ENCODE results near the gene ITGA2B.
"Not testable (repeated sequence)": the region's sequence is repeated elsewhere in the genome, so short reads cannot be mapped to it uniquely, and the experiment has no call there.

Gene ITGA2B

DNA sequence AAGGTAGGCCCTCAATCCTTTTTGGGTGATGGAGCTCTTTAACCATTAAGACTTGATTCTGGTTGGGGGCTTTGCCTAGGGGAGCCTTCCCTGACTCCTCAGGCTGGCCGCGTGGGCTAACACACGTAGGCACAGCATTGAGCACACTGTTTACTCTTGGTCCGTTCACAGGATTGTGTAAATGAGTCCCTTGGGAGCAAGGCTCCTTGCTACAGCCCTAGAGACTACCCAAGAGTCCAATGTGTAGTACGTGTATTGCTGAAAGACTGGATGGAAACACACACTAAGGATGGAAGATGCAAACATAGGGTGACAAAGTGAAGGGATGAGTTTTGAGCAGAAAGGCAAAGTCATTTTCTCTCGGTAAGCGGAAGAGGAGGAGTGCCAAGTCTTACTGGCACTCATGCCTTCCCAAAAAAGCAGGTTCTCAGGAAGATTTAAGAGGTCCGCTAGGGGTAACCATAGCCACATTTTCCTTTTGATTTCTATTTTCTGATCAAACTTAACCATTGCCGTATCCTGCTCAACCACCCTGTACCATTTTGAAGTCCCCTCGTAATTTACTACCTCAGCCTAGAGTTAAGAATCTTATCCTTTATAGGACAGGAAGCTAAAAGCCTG, 911 bp upstream of the ITGA2B start:
- DNase-seq, result no peak

DNA sequence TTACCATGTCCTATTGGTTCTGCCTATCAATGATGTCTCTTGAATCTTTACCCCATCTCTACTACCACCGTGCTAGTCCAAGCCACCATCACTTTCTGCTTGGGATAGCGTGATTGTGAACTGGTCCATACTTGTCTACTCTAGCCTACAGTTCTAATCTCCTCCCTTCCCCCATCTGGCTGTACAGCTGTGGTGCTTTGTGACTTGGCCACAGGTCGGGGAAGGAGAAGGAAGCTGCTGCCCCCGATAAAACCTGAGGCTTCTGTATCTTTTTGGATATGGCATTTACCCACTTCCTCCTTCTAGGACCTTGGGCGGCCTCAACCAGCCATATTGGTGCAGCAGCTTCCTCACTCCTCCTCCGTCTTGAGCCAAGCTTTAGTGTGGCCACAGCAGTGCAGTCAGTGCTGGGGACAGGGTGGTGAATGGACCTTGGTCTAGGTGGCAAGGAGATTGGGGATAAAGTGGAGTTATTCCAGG, 314 bp upstream of the ITGA2B start:
- no peak for DNase-seq

DNA sequence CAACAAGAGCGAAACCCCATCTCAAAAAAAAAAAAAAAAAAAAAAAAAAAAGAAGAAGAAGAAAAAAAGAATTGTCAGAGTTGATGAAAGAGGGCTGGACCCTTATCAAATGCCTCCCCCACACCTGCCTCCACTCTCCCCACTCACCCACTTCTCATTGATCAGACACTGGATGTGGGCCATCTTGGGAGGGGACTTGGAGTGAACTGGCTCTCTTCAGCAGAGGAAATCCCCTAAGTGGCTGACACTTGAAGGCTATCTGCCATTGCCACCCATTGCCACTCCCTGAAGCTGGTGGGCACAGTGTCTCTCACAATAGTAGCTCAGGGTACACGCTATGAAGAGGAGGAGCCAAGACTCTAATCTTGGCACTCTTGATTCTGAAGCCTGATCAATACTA, 1.6 kb downstream of the ITGA2B start:
- no peak for DNase-seq

DNA sequence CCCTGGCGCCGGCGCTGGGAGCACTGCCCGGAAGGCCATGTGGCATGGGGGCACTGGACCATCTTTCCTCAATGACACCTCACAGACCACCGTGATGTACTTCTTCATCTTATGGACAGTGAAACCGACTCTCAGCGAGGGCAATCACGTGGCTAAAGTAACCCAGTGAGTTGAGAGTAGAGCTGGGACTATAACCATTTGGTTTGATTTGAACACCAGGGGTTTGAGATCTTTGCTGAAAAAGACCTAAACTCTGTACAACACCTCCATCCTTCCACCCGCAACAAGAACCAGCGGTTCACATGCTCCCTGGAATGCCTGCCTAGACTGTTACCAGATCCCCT, 3.3 kb downstream of the ITGA2B start:
- DNase-seq, result no peak

DNA sequence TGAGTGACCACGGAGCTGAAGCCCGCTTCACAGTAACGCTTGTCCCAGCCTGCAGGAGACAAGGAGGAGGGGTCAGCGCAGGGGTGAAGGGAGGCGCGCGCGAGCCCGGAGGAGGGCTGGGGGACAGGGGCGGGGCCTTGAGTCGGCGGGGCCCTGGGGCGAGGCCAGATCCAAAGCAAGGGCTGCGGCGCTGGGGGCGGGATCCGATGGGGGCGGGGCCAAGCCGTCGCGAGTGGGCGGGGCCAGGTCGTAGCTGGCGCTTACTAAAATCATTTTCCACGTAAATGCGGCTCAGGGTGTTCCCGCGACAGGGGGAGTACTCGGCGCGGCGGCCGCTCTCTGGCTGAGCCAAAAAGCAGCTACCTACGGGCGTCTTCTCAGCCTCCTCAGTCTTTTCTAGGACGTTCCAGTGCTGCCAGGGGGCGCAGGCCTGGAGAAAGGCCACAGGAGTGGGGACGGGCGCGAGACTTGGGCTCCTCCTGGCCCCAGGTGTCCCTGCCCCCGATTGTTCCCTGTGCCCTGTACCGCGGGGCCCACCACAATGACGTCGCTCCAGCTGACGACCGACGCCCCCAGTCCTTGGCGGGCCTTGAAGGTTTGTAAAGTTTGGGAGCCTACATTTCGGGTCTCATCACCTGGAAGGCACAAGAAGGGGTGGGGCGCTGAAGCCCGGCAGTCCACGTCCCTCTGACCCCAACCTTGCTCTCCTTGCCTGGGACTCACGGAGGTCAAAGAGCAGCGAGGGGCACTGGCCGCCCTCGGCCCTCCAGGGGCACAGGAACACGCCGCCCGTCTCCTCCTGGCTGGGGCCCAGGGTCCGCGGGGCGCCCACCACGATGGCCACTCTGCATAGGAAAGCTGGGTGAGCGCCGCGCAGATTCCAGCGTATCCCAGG, 3.9 kb downstream of the ITGA2B start:
- peak; percentile 72 to 81 (median 78) for DNase-seq

DNA sequence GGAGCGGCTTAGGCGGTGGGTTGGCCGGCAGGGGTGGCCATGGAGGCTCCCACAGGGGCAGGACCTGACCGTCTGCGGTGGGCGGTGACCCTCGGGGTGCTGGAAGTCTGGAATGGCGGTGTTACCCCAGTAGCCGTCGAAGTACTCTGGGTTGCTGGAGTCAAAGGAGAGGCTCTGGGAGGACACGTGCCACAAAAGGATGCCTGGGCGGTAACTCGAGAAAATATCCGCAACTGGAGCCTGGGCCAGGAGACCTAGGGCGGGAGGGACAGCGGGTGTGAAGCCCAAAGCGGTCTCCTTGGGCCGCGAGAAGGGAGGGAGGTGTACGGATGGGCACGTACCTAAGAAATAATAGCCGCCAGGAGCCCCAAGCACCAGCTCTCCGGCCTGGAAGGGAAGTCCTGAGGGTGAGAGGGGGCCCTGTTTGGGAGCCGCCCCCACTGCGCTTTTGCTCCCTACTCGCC, 4.6 kb downstream of the ITGA2B start:
- no peak for DNase-seq

DNA sequence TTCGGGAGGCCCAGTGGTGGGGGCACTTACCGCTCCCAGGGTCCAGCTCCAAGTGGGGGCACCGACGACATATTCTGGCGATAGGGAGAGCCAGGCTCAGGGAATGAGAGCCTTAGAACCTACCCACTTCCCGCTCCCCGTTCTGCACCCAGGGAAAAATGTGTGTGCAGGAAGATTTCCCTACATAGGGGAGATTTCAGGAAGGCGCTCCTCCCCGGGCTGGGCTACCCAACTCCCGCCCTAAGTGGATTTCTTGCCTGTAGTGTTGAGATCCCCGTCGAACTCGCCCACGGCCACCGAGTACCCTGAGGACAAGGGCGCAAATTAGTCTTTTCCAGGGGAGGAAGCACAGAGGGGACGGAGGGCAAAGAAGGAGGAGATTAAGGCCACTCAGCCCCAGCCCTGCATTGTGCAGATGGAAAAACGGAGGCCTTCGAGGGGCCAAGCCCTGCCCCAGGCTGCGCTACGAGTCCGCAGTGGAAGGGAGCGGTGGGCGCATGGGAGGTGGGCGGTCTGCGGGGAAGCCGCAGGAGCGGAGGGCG, 5.1 kb downstream of the ITGA2B start:
- DNase-seq, result no peak

DNA sequence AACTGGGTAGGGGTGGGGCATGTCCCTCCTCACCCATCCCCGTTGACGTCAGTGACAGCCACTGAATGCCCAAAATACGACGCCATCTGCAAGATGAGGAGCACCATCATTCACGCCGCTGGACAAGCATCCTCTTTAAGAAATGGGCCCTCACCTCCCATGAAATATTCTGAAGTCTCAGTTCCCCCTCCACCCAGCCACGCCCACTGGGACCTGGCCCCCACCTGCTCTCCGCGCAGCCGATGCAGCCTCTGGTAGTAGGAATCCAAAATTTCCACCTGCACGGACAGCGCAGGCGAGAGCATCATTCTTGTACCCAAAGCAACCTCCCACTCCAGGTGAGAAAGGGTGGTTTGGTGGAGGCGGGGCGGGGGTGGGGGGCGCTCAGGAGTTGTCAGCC, 5.6 kb downstream of the ITGA2B start:
- DNase-seq, result no peak

DNA sequence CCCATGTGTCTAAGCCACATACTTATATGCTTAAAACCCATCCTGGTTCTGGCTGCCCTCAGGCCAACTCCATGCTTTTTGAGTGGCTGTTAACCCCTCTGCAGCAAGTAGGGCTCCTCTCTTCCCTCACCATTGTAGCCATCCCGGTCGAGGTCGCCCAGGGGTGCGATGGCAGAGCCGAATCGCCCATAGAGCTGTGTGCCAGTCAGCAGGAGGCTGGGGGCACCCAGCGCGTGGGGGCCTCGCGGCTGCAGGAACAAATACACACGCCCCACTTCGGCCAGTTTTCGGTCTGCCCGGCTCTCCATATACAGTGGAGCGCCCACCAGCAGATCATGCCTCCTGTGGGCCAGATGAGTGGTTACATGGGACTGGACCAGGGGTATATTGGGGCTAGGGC, 6.1 kb downstream of the ITGA2B start:
- DNase-seq, result no peak

DNA sequence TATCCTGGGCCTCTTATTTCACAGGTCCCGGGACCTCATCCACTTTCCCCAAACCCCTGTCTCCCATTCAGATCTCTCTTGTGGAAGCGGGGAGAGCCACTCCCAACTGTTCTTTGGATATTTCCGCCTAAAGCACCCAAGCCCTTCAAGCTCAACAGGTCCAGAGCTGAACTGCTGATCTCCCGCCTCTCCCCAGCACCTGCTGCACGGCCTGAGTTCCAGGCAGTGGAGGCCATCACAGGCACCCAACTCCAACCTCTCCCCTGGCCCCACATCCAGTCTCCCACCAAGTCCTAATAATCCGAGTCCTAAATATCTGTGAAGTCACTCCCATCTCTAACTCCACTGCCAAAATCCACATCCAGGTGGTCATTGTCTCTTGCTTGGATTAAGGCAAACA, 6.5 kb downstream of the ITGA2B start:
- no peak for DNase-seq

DNA sequence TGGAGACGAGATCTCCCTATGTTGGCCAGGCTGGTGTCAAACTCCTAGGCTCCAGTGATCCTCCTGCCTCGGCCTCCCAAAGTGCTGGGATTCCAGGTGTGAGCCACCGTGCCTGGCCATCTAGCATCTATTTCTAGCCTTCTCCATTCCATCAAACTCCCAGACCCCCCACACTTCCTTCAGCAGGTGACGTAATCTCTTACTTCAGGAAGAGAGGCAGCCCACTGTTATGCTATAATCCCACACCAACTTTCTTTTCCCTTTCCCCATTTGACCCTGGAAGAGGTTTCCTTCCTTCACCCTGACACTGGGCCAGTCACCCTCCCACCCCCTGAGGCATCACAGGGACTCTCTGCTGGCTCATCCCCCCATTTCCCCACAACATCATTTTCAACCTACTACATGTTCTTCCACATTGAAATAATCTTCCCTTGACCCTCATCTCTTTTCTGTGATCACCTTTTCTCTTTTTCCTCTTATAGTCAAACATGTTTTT, 7.6 kb downstream of the ITGA2B start:
- DNase-seq, result no peak

DNA sequence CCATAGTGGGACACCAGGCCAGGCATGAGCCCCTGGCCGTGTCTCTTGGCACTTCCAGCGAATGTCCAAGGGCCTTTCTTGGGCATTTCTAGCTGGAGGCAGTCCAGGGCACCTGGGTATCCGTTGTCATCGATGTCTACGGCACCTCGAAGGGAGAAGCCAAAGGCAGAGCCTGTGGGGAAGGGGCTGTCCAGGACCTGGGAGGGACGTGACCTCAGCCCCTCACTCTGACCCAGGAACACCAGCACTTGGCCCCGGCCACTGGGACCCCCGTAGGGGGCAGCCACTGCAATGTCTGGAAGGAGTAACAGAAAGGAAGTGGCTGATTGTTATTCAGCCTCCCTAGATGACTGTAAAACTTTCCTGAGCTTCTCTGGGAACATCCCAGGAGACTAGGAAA, 8.7 kb downstream of the ITGA2B start:
- no peak for DNase-seq

DNA sequence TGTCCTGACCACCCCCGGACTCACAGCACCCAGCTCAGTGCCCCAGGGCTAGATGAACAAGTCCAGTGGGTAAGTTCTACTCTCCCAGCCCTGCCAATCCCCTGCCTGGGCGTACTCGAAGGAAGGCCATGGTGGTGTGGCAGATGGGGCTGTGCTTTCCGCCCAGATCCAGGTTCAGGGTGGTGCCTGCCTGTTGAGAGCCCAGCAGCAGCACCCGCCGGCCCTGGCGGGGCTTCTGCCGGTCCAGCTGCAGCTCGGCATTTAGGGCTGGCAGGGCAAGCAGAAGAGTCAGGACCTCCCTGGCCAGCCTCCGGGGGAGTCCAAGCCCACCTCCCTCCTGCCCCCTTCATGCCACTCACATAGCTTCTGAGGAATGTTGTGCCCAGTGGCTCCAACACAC, 9.6 kb downstream of the ITGA2B start:
- DNase-seq, result no peak

DNA sequence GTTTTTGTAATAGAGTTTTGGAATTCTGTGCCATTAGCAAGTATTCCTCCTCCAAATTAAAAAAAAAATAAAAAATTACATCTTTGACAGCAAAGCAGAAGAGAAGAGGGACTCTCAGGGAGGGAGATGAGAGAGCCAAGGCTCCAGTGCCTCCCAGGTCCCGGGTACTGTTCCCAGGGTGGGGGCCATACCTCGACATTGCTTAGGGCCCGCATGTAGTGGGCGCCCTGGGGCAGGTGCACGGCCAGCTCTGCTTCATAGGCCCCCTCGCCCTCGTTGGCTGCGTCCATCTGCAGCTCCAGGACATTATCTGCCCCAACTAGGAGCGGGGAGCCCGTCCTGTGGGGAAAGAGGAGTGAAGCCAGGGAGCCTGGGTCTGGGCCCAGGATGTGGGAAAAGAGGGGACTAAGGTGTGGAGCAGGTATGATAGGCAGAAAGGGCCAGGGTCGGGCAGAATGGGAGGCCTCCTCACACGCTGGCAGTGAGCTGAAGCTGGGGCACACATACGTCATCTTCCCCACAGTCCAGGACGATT, 11.2 kb downstream of the ITGA2B start:
- no peak for DNase-seq

DNA sequence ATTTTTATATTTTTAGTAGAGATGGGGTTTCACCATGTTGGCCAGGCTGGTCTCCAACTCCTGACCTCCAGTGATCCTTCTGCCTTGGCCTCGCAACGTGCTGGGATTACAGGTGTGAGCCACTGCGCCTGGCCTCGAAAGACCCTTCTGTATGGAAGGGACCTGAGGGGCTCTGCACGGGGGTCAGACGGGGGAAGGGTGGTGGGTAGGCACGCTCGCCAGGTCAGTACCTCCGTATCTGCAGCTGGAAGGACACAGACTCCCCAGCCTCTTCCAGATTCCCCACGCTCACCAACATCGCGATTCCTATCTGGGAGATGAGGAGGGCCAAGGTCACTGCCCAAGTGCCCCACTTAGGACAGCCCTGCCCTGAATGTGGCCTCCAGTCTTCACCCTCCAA, 12.7 kb downstream of the ITGA2B start:
- DNase-seq, result no peak

DNA sequence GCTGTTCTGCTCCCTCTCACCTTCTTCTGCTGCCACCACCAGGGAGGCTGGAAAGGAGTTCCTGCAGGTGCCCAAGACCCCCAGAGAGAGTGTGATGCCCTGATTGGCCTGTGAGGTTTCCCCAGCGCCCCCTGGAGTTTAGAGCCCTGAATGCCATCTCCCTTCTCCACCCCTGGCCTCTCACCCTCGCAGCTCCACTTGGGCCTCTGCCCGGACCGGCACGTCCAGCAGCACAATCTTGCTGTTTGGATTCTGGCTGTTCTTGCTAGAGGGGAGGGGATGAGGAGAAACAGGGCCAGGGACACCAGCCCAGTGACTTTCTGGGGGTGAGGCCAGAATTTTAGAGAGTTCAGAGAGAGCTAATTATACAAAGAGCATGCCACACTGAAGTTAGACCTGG, 13.3 kb downstream of the ITGA2B start:
- no peak for DNase-seq

DNA sequence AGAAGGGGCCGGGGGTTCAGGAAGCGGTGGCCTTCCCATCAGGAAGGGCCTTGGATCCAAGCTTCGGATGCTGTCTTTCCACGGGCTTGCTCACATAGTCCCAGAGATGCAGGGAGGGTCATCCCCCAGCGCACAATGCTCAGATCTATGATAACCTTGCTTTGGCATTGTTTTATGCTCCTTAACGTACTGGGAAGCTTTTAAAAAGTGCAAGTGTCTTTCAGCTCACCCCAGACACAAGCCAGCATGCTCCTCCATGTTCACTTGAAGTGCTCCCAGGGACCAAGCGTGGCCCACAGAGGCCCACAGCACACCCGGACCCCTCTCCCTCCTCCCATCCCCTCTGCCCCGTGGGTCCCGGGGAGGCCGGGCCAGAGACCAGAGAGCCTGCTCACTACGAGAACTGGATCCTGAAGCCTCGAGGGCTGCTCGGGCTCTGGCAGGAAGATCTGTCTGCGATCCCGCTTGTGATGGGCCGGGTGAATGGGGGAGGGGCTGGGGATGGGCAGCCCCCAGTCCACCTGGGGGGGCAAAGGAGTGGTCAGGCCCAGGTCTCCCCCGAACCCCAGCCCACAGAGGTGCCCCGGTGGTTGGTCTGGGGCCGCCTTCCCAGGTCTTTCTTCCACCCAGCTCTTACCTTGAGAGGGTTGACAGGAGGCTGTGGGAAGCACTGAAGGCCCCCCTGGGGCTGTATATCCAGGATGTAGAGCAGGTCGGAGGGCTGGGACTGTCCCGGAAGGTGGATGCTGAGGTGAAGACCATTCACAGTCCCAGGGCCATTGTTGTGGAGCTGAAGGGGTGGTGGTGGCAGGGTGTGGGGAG, 14.0 kb downstream of the ITGA2B start:
- DNase-seq, result no peak

DNA sequence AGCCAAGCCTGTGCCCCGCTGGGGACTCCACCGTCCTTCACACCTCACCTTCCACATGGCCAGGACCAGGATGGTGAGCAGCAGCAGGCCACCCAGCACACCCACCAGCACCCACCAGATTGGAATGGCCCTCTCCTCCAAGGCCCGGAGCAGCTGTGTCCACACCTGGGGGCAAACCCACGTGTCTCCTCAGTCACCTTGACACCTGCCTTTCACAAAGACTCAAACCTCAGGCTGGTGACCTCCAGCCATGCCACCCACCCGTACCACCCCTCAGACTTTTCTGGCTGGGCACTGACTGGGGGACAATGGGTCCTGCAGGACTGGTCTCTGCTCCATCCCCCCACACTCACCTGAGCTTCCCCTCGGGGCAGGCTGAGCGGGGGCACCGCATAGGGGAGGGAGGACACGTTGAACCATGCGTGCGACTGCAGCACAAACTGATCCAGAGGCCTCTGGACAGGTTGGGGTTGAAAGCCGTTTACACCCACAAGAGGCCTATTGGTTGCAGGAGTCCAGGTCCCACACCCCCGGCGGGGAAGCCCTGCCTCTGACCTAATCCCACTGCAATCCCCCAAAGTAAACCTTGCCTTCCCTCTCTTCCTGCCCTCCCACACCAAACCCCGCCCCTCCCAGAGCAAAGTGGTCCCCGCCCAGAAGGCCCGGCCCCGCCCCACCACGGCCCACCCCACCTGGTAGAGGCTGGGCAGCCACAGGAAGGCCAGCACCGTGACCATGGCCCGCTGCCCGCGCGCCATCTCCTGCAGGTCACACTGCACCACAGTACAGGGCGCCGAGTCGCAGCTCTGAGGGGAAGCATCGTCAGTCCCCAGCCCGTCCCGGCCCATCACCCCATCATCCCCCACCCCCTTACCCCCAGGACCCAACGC, 14.9 kb downstream of the ITGA2B start:
- DNase-seq, result no peak

DNA sequence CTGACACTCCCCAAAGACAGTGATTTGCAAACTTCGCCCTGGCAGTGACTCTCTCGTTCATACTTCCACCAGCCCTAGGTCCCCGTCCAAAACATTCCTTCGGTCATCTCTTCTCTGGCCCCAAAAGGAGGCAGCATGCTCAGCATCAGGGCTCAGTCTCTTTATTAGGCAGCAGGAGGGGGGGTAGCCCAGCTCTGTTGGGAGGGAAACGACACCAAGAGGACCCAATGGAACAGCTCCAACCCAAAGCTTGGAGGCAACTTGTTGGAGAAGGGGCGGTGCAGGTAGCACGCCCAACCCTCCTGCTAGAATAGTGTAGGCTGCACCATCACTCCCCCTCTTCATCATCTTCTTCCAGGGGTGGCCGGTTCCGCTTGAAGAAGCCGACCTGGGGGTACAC, 17.4 kb downstream of the ITGA2B start:
- DNase-seq, result no peak

DNA sequence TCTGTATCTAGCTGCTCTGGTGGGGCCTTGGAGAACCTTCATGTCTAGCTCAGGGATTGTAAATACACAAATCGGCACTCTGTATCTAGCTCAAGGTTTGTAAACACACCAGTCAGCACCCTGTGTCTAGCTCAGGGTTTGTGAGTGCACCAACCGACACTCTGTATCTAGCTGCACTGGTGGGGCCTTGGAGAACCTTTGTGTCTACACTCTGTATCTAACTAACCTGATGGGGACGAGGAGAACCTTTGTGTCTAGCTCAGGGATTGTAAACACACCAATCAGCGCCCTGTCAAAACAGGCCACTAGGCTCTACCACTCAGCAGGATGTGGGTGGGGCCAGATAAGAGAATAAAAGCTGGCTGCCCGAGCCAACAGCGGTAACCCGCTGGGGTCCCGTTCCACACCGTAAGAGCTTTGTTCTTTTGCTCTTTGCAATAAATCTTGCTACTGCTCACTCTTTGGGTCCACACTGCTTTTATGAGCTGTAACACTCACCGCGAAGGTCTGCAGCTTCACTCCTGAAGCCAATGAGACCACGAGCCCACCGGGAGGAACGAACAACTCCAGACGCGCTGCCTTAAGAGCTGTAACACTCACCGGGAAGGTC, 19.9 kb downstream of the ITGA2B start:
- not testable (repeated sequence) for DNase-seq
